ENCODE data around the gene ZNF583. TPM values are rescaled to one million over a fixed set of nuclear protein-coding genes. Genes with fewer than 3 reads are reported as not detected.
A peak's percentile ranks its signal among the peaks of the same experiment; 100 is the strongest.

The ZNF583 gene
- total and polyA plus RNA-seq, 9 of the 15 experiments (the other 6 are each of a cell fraction or from before 2014, with no cell fraction given), result 0.92 to 6.7 (median 3.0) TPM

GRCh38 chr19:56423985-56424353 is 19.8 kb downstream of the ZNF583 start (continued):
- peak; percentile 62; the same call in 1 of the 2 replicates for TF ChIP-seq XRCC3 (IDR thresholded peaks at IDR 0.05)
- peak; percentile 85 for TF ChIP-seq TRIM28 (IDR thresholded peaks at IDR 0.05)
- no peak for TF ChIP-seq NCOA6 (IDR thresholded peaks at IDR 0.05)
- no peak for TF ChIP-seq NR2C1 (IDR thresholded peaks at IDR 0.05)
- TF ChIP-seq NR2C1 (tag; IDR thresholded peaks at IDR 0.05), result no peak
- no peak for TF ChIP-seq ZBTB43 (CRISPR knock-in tag; IDR thresholded peaks at IDR 0.05)
- TF ChIP-seq CBFA2T3 (IDR thresholded peaks at IDR 0.05), result no peak

GRCh38 chr19:56441206-56441792 is 37.2 kb downstream of the ZNF583 start:
- BruUV-seq (replicated peaks), result no TSS peak
- H3K27me3 ChIP-seq (ENCODE audit: control insufficient read depth in 2 of 2, insufficient read depth in 2 of 2, low read length in 2 of 2), result no peaks in the 10 kb centered on the region
- DNase-seq (ENCODE audit: extremely low read depth in 1 of 4, low spot score in 3 of 4), result no peak
- in situ Hi-C loops (cut with MboI), result no loop called here
- no peaks in the 10 kb centered on the region for H3K4me1 ChIP-seq (replicated peaks in 1 of 2; ENCODE audit: control insufficient read depth in 2 of 2, insufficient read depth in 2 of 2, low read length in 2 of 2)
- no peak overlapping the region for H3K9ac ChIP-seq (ENCODE audit: insufficient read depth in 1 of 2, low read depth in 2 of 2, low read length in 2 of 2)
- TF ChIP-seq SRF (CRISPR knock-in tag; IDR thresholded peaks at IDR 0.05) (no peak), ZNF274 (IDR thresholded peaks at IDR 0.05; ENCODE audit: borderline replicate concordance, low read depth, low read length) (peak; percentile 92), ZSCAN32 (CRISPR knock-in tag; IDR thresholded peaks at IDR 0.05) (no peak), NUFIP1 (IDR thresholded peaks at IDR 0.05; ENCODE audit: partially characterized antibody) (no peak)
- WGBS (ENCODE audit: insufficient coverage, low coverage, missing lambda C conversion rate), result under 1% methylated on average over 8 of the region's 8 CpGs
- no peak for FAIRE-seq
- no peaks in the 10 kb centered on the region for H3K36me3 ChIP-seq (ENCODE audit: control insufficient read depth, insufficient read depth, low read length)
- ATAC-seq, result no peak
- H3K79me2 ChIP-seq (ENCODE audit: control insufficient read depth, insufficient read depth, low read length), result no peaks in the 10 kb centered on the region
- H3K4me2 ChIP-seq (ENCODE audit: insufficient read depth, low read length), result no peak overlapping the region
- ChIA-PET POLR2A (no interaction called here), CTCF (ENCODE audit: low intra/inter-chr PET ratio) (no interaction called here)
- H3K4me3 ChIP-seq, result no peak overlapping the region
- intact Hi-C loops (cut with micrococcal nuclease), result no loop called here
- 0 out of 2 replicates have a peak, but pooled peaks cover 2% of the 10 kb centered on the region for H3K9me3 ChIP-seq (replicated peaks; ENCODE audit: control insufficient read depth, insufficient read depth, low read depth, low read length)
- no peaks in the 10 kb centered on the region for H4K20me1 ChIP-seq (replicated peaks; ENCODE audit: control insufficient read depth, insufficient read depth, low read length)
- no peaks in the 10 kb centered on the region for H3K9me1 ChIP-seq (ENCODE audit: control insufficient read depth, insufficient read depth, low read length)
- H3K27ac ChIP-seq (ENCODE audit: extremely low read depth, low read depth, low read length), result no peak overlapping the region
- H2AFZ ChIP-seq (ENCODE audit: low read depth, low read length), result no peak overlapping the region
